ENCODE data around the gene ZNF341.

Gene ZNF341

DNA sequence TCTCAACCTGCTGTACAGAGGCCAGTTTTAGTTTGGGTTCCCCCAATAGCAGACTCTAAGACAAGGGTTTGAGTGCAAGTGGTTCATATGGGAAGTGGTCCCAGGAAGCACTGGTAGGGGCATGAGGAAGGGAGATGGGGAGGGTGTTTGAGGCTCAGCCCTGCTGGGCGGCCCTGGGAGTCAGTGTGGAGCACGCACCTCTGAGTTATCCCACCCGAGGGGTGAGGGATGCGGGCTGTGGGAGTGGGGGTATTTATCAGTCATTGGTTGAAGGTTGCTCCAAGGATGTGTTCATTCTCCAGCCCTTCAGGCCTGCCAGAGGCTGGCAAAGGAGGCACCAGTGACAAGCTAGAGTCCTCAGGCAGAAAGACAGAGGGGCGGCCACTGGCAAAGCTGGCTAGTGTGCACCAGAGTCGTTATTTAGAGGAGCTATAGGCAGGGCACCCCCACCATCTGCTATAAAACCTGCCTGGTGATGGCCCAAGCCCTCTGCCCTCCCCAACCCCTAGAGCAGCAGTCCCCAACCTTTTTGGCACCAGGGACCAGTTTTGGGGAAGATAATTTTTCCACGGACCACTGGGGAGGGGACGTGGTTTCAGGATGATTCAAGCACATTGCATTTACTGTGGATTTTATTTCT is 28.2 kb upstream of the ZNF341 start:
- DNase-seq: no peak

DNA sequence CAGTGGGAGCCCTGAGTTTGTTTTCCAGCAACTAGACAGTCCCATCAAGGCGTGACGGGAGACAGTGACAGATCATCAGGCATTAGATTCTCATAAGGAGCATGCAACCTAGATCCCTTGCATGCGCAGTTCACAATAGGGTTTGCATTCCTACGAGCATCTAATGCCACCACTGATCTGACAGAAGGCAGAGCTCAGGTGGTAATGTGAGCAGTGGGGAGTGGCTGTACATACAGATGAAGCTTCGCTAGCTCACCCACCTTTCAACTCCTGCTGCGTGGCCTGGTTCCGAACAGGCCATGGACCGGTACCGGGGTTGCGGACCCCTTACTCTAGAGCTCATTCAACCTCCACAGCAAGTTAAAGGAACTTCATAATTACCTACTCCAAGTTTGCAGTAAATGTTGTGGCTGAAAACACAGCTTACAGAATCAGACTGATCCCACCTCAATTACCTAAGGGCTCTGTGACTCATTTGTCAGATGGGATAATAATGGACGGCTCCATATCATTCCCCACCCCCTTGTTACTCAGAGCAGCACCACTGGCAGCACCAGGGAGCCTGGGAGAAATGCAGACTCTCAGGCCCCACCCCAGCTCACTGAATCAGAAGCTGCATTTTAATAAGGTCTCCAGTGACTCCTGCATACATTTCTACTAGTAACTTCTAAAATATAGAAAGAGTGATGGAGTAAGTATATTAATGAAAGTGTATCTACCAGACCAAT is 27.4 kb upstream of the ZNF341 start:
- no peak for DNase-seq

DNA sequence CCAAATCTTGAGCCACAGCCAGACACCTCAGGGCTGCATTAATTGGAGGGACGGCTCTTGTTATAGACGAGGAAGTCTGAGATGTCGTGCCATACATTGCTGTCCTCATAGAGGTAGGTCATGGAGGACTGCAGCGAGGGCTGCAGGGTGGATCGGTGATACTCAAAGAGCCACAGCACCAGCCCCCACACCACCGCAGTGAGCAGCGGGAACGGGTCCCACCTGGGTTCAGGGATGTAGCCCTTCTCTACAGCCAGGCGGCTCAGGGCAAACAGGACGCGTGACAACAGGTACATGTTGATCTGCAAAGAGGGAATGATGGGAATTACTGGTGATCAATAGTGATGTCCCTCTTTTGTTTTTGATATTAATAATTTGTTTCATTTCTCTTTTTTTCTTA is 24.1 kb upstream of the ZNF341 start:
- no peak for DNase-seq

DNA sequence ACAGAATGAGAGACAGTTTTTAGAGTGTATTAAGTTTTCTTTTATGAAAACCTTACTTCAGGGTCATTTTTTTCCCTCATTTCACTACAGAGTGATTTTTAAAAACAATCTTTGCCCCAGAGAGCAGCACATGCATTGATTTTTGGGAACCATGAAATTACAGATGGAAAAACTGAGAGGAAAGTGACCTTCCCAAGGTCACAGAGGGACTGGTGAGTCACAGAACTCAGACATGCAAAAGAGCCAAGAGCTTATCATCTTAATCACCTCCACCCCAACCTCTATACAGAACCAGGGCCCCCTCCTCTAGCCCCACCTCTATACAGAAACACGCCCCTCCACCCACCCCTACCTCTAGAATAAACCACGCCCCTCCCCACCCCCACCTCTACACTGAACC is 22.4 kb upstream of the ZNF341 start:
- no peak for DNase-seq

- DNase-seq: no peak
These were observed 21.8 kb upstream of the ZNF341 start for GRCh38 chr20:33709905-33710541.

- no peak for DNase-seq
These were observed 20.9 kb upstream of the ZNF341 start for GRCh38 chr20:33710681-33711445.

DNA sequence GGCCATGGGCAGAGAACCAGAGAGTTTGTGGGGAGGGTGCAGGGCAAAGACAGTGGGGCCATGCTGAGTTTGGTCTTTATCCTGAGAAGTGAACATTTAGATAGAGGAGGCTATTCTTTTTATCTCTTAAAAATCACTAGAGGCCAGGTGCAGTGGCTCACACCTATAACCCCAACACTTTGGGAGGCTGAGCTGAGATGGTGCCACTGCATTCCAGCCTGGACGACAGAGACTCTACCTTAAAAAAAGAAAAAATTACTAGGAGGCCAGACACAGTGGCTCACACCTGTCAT is 20.4 kb upstream of the ZNF341 start:
- DNase-seq: no peak

DNA sequence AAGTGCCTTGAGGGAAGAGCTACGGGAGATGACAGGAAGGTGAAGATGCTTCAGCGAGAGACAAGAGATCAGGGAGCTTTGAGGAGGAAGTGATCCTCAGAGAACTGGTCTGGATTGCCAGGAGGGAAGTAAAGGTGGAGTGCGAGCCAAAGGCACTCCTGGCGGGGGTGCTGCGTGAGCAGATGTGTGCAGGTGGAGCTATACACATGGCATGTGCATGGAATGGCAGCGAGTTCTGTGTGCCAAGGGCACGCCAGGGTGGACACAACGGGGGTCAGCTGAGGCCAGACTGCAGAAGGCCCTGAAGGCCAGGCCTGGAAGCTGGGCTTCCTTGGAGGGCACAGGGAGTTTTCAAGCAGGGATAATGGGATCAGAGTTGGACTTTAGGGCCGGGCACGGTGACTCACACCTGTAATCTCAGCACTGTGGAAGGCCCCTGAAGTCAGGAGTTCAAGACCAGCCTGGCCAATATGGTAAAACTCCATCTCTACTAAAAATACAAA is 17.9 kb upstream of the ZNF341 start:
- DNase-seq: no peak

DNA sequence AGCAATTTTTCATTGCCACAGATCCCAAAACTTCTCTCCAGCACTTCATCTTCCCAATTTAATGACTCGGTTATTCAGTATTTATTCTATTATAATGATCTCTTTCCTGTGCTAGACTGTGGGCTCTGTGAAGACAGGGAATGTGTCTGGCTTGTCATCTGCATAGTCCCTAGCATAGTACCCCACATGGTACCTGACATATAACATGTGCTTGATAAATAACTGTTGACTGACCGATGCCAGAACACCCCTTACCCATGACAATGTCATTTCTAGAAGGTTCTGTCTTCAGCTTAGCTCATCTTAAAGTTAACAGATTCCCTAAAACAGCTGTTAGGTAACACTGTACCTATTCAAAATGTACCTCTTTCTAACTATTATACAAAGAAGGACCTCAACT is 15.3 kb upstream of the ZNF341 start:
- no peak for DNase-seq

GRCh38 chr20:33719277-33719988 is 12.4 kb upstream of the ZNF341 start:
- DNase-seq: no peak

- peak; percentile 97 for DNase-seq
These were observed 11.6 kb upstream of the ZNF341 start, which contains the start of gene PXMP4 for GRCh38 chr20:33719989-33720709. Gene PXMP4, minus strand, starts transcription at chr20:33720310. Its CDS starts 103 bp downstream, at chr20:33720207.

- no peak for DNase-seq
These were observed 10.2 kb upstream of the ZNF341 start for GRCh38 chr20:33721391-33722140.

- no peak for DNase-seq
These were observed 7.2 kb upstream of the ZNF341 start for GRCh38 chr20:33724439-33725094.

- DNase-seq: no peak
These were observed 6.1 kb upstream of the ZNF341 start for GRCh38 chr20:33725607-33726264.

GRCh38 chr20:33727115-33727479 is 4.7 kb upstream of the ZNF341 start:
- DNase-seq: no peak

- DNase-seq: no peak
These were observed 4.0 kb upstream of the ZNF341 start for GRCh38 chr20:33727806-33728205.

DNA sequence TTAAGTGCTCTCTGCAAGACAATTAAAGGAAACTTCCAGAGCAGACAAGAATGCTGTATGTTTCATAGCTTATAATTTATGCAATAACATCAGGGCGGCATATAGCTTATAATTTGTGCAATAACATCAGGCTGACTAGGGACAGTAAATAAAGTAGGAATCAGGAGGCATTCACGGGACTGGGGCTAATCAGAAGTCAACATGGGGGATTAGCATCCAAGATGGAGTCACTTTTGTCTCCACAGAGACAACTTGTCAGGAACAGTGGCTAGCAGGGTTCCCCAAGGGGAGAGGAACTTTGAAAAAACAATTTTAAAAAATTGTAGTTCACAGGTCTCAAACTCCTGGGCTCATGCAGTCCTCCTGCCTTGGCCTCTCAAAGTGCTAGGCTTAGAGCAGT is 3.3 kb upstream of the ZNF341 start:
- DNase-seq: no peak

- DNase-seq: no peak
These were observed 2.7 kb upstream of the ZNF341 start for GRCh38 chr20:33729101-33729500.

DNA sequence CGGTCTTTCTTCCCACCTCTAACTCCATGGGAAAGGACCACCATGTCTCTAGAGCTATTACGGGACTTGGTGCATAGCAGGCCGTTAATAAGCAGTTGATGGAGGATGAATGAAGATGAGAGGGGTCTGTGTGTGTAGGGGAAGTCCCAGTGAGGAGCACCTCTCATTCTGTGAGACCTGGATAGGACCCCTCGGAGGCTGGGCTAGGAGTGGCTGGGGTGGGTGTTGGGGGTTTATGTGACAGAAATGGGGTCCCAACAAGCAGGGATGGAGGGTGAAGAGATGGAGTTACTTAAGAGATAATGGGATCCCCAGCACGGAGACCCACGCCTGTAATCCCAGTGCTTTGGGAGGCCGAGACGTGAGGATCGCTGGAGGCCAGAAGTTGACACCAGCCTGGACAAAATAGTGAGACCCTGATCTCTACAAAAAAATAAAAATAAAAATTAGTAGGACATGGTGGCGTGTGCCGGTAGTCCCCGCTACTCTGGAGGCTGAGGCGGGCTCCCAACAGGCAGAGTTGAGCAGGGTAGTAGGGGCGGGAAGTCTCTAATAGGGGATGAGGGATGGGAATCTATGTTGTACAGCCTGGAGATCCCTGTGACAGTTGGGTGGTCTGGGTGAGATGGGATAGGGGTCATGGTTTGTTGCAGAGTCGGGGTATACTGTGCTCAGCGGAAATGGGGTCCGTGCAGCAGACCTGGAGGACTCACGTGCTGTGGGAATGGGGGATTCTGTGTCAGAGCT is 677 bp upstream of the ZNF341 start:
- DNase-seq: no peak

All from NCI-H510A treated with DMSO at 0.1 percent for 48 hours (cell line).